Measurements from ENCODE around the gene PDE6D. TPM values are rescaled to one million over a fixed set of nuclear protein-coding genes. Genes with fewer than 3 reads are reported as not detected.
A peak's percentile ranks its signal among the peaks of the same experiment; 100 is the strongest.

Gene PDE6D
- total RNA-seq, 1 donor: 19.2 TPM

DNA sequence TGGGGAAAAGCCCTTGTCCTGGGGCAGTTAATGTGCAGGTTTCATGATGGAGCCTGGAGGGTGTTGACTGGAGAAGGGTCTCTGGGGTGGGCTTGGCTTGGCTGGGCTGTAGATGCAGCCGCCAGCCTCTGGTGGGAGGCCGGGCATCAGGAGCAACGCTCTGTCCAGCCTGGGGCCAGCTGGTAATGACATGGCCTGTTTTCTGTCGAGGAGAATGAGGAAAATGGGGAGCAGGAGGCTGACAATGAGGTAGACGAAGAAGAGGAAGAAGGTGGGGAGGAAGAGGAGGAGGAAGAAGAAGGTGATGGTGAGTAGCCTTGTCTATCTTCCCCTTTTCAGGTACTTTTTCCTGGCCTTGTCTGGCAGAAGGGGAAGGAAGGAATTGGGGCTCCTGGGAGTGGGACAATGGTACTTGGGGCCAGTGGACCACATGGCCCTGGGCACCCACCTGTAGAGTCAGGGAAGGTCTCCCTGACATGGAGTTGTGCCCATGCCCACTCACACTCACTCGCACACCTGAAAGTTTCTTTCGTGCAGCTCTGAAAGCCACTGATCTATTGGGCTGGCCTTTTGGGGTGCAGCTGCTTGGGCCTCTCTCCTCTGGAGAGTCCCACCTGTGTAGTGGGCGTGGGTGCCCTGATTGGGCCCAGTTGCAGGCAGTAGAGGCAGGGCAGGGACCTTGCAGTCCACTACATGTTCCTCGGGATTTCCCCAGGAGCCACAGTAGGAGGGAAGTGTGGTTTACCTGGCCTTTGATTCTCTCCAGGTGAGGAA is 69.2 kb downstream of the PDE6D start:
- H3K27ac ChIP-seq (ENCODE audit: low read depth, low read length): peak overlapping the region; percentile 61
- H3K79me2 ChIP-seq (ENCODE audit: insufficient read depth, low read length): peaks cover 46% of the 10 kb centered on the region
- H3K4me1 ChIP-seq (ENCODE audit: insufficient read depth, low read length): peaks cover 40% of the 10 kb centered on the region
- no peak for DNase-seq (ENCODE audit: insufficient read length, low spot score, missing footprints)
- peak overlapping the region; percentile 95 for H3K4me3 ChIP-seq (ENCODE audit: insufficient read depth, low read length)
- no peak overlapping the region for H2AFZ ChIP-seq (ENCODE audit: low read length)
- H3K27me3 ChIP-seq (ENCODE audit: insufficient read depth, low read length): no peaks in the 10 kb centered on the region
- peaks cover 18% of the 10 kb centered on the region for H3K36me3 ChIP-seq (ENCODE audit: insufficient read depth, low read length)
- no peaks in the 10 kb centered on the region for H3K9me3 ChIP-seq (ENCODE audit: low read depth, low read length)
- TF ChIP-seq, protein P1, sequence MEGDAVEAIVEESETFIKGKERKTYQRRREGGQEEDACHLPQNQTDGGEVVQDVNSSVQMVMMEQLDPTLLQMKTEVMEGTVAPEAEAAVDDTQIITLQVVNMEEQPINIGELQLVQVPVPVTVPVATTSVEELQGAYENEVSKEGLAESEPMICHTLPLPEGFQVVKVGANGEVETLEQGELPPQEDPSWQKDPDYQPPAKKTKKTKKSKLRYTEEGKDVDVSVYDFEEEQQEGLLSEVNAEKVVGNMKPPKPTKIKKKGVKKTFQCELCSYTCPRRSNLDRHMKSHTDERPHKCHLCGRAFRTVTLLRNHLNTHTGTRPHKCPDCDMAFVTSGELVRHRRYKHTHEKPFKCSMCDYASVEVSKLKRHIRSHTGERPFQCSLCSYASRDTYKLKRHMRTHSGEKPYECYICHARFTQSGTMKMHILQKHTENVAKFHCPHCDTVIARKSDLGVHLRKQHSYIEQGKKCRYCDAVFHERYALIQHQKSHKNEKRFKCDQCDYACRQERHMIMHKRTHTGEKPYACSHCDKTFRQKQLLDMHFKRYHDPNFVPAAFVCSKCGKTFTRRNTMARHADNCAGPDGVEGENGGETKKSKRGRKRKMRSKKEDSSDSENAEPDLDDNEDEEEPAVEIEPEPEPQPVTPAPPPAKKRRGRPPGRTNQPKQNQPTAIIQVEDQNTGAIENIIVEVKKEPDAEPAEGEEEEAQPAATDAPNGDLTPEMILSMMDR (IDR thresholded peaks at IDR 0.05; ENCODE audit: extremely low read depth, low read depth, low read length): no peak
- H4K20me1 ChIP-seq (ENCODE audit: insufficient read depth, low read length): peaks cover 37% of the 10 kb centered on the region
- H3K4me2 ChIP-seq (ENCODE audit: insufficient read depth, low read length): peak overlapping the region; percentile 81

DNA sequence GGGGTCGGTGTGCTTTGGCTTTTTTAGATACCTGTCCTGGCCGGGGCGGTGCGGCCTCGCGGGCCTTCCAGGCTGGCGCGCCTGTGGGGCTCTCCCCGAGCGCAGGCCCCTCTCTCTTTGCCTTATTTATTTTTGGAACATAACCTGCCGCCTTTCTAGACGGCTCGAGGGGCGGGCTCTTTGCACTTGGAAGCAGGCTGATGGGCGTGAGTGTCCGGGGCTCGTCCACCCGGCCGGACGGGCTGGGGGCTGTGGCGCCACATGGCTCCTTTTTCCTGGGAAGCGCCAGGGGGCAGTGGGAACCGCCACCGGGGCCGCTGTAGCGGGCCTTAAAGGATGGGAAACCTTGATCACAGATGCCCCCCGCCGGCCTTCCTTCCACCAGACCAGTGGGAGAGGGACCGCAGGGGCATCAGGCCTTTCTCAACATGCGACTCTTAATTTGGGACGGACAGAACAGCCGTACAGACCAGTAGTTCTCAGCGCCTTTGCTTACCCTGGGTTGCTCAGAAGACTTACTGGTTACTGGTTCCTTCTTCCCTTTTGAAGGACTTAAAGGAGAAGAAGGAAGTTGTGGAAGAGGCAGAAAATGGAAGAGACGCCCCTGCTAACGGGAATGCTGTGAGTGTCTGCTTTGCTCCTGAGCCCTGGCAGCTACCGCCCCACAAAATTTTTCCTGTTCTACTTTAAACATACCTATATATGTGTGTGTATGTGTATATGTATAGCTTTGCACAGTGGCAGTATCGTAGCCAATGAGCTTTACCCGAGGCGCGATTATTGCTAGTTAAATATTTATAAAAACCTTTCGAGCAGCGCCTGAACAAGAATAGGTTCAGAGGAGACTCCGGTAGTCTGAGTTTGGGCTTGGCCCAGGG is 70.0 kb downstream of the PDE6D start:
- no peak overlapping the region for H2AFZ ChIP-seq (ENCODE audit: low read length)
- H3K36me3 ChIP-seq (ENCODE audit: insufficient read depth, low read length): peaks cover 18% of the 10 kb centered on the region
- peak overlapping the region; percentile 95 for H3K4me3 ChIP-seq (ENCODE audit: insufficient read depth, low read length)
- TF ChIP-seq, protein P1 (IDR thresholded peaks at IDR 0.05; ENCODE audit: extremely low read depth, low read depth, low read length): peak; percentile 6
- DNase-seq (ENCODE audit: insufficient read length, low spot score, missing footprints): peak; percentile 90
- H3K79me2 ChIP-seq (ENCODE audit: insufficient read depth, low read length): peaks cover 51% of the 10 kb centered on the region
- H3K4me2 ChIP-seq (ENCODE audit: insufficient read depth, low read length): peak overlapping the region; percentile 81
- no peaks in the 10 kb centered on the region for H3K27me3 ChIP-seq (ENCODE audit: insufficient read depth, low read length)
- H4K20me1 ChIP-seq (ENCODE audit: insufficient read depth, low read length): peaks cover 37% of the 10 kb centered on the region
- H3K4me1 ChIP-seq (ENCODE audit: insufficient read depth, low read length): peaks cover 34% of the 10 kb centered on the region
- peak overlapping the region; percentile 61 for H3K27ac ChIP-seq (ENCODE audit: low read depth, low read length)
- H3K9me3 ChIP-seq (ENCODE audit: low read depth, low read length): no peaks in the 10 kb centered on the region

DNA sequence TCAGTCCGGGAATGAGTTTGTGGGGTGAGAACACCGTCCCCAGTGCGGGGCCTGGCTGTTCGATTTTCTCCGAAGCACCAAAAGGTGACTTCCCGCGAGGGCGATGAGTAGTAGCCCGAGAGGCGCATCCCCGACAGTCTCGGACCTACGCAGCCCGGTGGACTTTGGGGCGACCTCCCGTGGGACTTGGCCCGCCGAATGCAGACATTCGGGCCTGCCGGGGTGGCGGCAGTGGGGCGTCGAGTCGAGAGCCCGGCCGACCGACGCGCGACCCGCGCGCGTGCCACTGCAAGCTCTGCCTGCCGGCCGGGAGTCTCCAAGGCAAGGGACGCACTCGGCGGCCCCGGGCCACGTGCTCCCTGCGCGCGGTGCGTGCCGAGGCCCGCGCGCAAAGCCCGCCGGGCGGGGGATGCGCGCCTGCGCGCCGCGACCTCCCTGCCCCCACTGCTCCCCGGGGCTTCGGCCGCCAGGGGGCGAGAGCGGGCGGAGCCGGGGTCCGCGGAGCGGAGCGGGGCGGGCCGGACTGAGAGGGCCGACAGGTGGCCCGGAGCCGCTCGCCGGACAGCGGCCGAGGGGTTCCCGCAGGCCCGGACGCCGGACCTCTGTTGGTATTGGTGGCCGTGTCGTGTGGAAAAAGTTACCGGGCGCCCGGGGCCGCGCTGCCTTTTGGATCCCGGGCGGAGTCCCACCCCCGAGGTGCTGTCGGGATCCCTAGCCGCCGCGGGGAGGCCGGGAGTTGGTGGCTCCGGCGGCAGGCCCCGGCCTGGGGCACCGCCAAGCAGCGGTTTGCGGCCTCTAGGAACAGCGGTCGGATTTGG is 70.9 kb downstream of the PDE6D start:
- H3K27me3 ChIP-seq (ENCODE audit: insufficient read depth, low read length): no peaks in the 10 kb centered on the region
- H3K9me3 ChIP-seq (ENCODE audit: low read depth, low read length): no peaks in the 10 kb centered on the region
- H3K36me3 ChIP-seq (ENCODE audit: insufficient read depth, low read length): peaks cover 18% of the 10 kb centered on the region
- peak overlapping the region; percentile 54 for H2AFZ ChIP-seq (ENCODE audit: low read length)
- peak overlapping the region; percentile 61 for H3K27ac ChIP-seq (ENCODE audit: low read depth, low read length)
- peak; percentile 99 for DNase-seq (ENCODE audit: insufficient read length, low spot score, missing footprints)
- H3K79me2 ChIP-seq (ENCODE audit: insufficient read depth, low read length): peaks cover 53% of the 10 kb centered on the region
- peak overlapping the region; percentile 95 for H3K4me3 ChIP-seq (ENCODE audit: insufficient read depth, low read length)
- H4K20me1 ChIP-seq (ENCODE audit: insufficient read depth, low read length): peaks cover 37% of the 10 kb centered on the region
- peaks cover 28% of the 10 kb centered on the region for H3K4me1 ChIP-seq (ENCODE audit: insufficient read depth, low read length)
- peak overlapping the region; percentile 81 for H3K4me2 ChIP-seq (ENCODE audit: insufficient read depth, low read length)
- TF ChIP-seq, protein P1 (IDR thresholded peaks at IDR 0.05; ENCODE audit: extremely low read depth, low read depth, low read length): peak; percentile 60
